ENCODE measurements around the gene MLLT6.
A peak's percentile ranks its signal among the peaks of the same experiment; 100 is the strongest.

MLLT6 gene

DNA sequence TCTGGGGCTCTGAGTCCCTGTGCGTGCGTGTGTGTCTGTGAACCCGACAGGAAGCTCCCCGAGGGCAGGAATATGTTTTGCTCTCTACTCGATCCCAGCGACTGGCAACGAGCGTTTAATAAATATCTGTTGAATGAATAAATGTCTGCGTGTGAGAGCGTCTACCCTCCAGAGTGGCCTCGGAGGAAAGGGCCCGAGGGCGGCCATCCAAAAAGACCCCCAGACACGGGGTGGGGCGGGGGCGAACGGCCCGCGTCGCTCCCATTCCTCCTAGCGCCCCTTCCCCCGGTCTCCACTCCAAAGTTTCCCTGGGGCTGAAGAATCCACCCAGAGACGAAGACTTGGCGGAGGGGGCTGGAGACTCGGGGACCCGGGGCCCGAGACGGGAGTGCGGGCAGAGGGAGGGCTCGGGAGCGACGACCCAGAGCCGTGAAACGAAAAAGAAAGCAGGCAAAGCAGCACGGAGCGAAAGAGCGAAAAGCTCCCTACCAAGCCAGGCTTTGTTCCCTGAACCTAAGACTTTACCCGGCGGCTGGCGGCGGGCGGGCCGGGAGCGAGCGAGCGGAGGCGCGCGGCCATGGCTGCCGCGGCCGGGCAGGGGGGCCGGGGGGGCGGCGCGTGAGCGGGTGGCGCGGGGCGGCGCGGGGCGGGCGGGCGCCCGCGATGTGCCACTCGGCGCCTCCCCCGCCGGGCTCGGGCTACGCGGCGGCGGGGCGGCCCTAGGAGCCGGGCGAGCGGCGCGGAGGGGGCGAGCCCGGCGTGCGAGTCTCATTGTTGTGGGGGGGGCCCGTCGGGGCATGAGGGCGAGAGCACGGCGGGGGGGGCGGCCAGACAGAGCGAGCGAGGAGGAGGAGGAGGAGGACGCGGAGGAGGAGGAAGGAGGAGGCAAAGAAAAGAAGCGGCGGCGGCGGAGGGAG is at the start of gene MLLT6:
TSS of gene MLLT6 (plus strand) at position 668 of the 917 bp plus-strand sequence. CDS start 360 bp downstream, outside the sequence.
- TF ChIP-seq NFRKB (IDR thresholded peaks at IDR 0.05) (no peak), FOXK2 (IDR thresholded peaks at IDR 0.05) (no peak), L3MBTL2 (conservative IDR thresholded peaks at IDR 0.05) (no peak), ELF4 (IDR thresholded peaks at IDR 0.05) (no peak), ARNT (IDR thresholded peaks at IDR 0.05) (no peak), SUZ12 (IDR thresholded peaks at IDR 0.05) (no peak), HDGF (IDR thresholded peaks at IDR 0.05; ENCODE audit: borderline replicate concordance) (no peak), FOXA1 (IDR thresholded peaks at IDR 0.05) (no peak), ZNF384 (IDR thresholded peaks at IDR 0.05) (no peak), LEF1 (IDR thresholded peaks at IDR 0.05; ENCODE audit: borderline replicate concordance) (no peak)
- TF ChIP-seq, protein P1, sequence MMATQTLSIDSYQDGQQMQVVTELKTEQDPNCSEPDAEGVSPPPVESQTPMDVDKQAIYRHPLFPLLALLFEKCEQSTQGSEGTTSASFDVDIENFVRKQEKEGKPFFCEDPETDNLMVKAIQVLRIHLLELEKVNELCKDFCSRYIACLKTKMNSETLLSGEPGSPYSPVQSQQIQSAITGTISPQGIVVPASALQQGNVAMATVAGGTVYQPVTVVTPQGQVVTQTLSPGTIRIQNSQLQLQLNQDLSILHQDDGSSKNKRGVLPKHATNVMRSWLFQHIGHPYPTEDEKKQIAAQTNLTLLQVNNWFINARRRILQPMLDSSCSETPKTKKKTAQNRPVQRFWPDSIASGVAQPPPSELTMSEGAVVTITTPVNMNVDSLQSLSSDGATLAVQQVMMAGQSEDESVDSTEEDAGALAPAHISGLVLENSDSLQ (IDR thresholded peaks at IDR 0.05), result no peak
- CTCF ChIA-PET, result interaction anchor here (0.6 to 1.1 kb wide), 2 partner anchors 28 to 40 kb away, joined by 3 read pairs; no protein-coding TSS in a partner anchor
- DNase-seq (ENCODE audit: extremely low spot score), result peak; percentile 69
- POLR2A ChIA-PET, result interaction anchor here (0.7 to 2.8 kb wide), 18 partner anchors 9 to 165 kb away, joined by 3 to 12 read pairs (median 5); partner anchors contain the start of genes EPOP, LASP1, PSMB3 and RPL23

DNA sequence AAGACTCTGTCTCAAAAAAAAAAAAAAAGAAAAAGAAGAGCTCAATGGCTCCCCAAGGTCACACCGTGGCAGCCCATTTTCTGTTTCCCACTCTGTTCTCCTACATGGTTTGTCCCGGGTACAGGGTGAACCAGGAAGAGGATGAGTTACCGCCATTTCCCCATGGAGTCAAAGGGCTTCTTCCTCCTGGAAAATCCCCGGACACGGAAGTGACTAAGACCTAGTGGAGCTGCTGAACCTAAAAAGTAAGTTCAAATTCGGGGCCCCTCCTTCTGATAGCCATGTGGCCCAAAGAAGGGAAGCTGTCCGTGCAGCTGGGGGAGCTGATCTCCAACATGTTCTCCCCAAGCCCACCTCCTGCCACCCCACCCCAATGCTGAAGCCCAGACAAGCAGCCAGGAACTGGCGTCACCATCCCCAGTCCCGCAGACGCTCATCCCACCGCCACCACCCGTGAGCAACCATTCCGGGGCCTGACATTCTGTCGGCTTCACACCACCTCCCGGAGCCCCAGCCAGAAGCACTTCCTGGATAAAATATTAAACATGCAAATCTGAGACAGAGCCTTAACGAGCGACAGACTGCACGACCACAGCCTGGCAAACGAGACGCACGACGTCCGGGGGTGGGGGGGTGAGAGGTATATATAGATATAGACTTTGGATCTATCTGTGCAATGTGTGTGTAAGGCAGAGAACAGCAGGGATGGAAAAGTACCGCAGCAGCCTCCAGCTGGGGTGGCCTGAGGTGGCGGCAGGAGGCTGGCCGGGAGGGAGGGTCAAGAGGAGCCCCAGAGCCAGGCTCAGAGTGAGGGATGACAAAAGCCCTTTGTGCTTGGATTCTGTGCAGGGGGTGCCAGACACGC is 47.9 kb upstream of the MLLT6 start:
- no peak for TF ChIP-seq HDGF (IDR thresholded peaks at IDR 0.05; ENCODE audit: borderline replicate concordance)
- TF ChIP-seq FOXM1 (IDR thresholded peaks at IDR 0.05; ENCODE audit: borderline replicate concordance), result no peak
- TF ChIP-seq SP1 (IDR thresholded peaks at IDR 0.05), result no peak
- TF ChIP-seq ARNT (IDR thresholded peaks at IDR 0.05), result no peak
- no peak for DNase-seq (ENCODE audit: extremely low spot score)
- CTCF ChIA-PET, result no interaction called here
- POLR2A ChIA-PET, result no interaction called here

DNA sequence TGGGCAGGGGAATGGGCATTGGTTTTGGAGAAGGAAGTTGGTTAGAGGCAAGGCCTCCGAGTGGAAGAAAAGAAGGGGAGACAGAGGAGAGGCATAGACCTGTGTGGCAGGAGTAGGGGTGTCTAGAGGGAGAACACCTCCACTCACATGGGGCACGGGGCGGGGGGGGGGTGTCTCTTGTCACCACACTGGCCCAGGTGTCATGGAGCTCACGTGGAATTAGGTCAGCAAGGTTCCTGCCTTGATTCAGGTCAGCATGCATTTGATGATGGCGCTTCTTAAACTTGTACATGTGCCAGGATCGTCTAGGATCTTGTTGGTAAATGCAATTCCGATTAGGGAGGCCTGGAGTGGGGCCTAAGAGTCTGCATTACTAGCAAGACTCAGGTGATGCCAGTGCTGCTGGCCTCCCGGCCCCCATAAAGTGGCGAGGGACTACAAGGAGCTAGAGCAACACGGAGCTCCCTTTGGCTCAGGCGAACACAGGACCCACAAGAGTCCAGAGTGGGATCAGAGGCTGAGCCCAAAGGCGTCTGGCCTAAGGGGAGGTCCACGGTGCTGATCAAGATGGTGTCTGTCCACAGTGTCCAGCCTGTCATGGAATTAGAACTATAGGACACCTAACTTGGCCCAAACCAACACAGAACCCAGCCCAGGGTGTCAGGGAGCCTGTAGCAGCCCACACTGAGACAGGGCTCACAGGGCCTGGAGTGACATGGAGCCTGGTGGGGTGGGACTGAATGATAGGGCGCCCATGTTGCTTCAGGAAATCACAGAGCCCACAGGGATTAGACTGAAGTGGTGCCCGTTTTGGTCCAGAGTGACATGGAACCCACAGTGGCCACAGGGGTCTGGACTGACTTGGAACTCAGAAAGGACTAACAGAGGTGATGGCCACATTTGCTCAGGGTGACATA is 47.0 kb upstream of the MLLT6 start:
- TF ChIP-seq ZNF384 (IDR thresholded peaks at IDR 0.05), result no peak
- no peak for TF ChIP-seq FOXM1 (IDR thresholded peaks at IDR 0.05; ENCODE audit: borderline replicate concordance)
- TF ChIP-seq LEF1 (IDR thresholded peaks at IDR 0.05; ENCODE audit: borderline replicate concordance), result no peak
- TF ChIP-seq, protein P1 (IDR thresholded peaks at IDR 0.05), result no peak
- TF ChIP-seq FOXA1 (IDR thresholded peaks at IDR 0.05), result no peak
- no peak for TF ChIP-seq CTBP1 (IDR thresholded peaks at IDR 0.05; ENCODE audit: borderline replicate concordance)
- no peak for TF ChIP-seq ARNT (IDR thresholded peaks at IDR 0.05)
- TF ChIP-seq HDGF (IDR thresholded peaks at IDR 0.05; ENCODE audit: borderline replicate concordance), result no peak
- no peak for TF ChIP-seq TARDBP (IDR thresholded peaks at IDR 0.05)
- no peak for TF ChIP-seq NFRKB (IDR thresholded peaks at IDR 0.05)
- no peak for TF ChIP-seq FOXK2 (IDR thresholded peaks at IDR 0.05)
- TF ChIP-seq SP1 (IDR thresholded peaks at IDR 0.05), result no peak
- no peak for TF ChIP-seq SUZ12 (IDR thresholded peaks at IDR 0.05)
- no peak for TF ChIP-seq L3MBTL2 (conservative IDR thresholded peaks at IDR 0.05)
- no peak for TF ChIP-seq BHLHE40 (IDR thresholded peaks at IDR 0.05; ENCODE audit: borderline replicate concordance)
- TF ChIP-seq ELF4 (IDR thresholded peaks at IDR 0.05), result no peak
- POLR2A ChIA-PET, result no interaction called here
- CTCF ChIA-PET, result no interaction called here
- no peak for DNase-seq (ENCODE audit: extremely low spot score)

DNA sequence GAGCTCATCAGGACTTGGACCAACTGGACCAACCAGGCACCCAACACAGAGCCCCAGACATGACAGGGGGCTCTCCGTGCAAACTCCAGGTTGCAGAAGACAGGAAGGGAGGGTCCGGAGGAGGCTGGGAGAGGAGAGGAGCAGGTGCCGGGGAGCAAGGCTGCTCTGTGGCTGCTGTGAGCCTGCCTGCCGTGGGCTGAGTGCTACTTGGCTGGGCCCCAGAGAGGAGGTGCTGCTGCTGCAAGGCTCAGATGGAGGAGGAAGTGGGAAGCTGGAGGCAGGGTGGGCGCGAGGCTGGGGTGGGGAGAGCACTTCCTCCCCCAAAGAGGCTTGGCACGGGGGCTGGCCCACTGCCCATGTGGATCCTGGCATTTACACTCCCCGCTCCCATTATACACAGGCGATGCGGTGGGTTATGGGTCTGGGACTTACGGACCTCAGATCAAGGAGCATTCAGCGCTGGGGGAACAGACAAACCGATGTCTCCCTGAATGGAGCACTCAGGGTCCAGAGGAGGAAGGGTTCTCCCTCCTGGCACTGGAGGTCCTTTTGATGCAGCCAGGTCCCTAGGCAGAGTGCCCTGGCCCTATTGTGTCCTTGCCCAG is 46.2 kb upstream of the MLLT6 start:
- no peak for TF ChIP-seq FOXK2 (IDR thresholded peaks at IDR 0.05)
- TF ChIP-seq L3MBTL2 (conservative IDR thresholded peaks at IDR 0.05), result no peak
- no peak for TF ChIP-seq FOXA1 (IDR thresholded peaks at IDR 0.05)
- no peak for TF ChIP-seq ARNT (IDR thresholded peaks at IDR 0.05)
- no peak for TF ChIP-seq SUZ12 (IDR thresholded peaks at IDR 0.05)
- TF ChIP-seq ELF4 (IDR thresholded peaks at IDR 0.05), result no peak
- TF ChIP-seq LEF1 (IDR thresholded peaks at IDR 0.05; ENCODE audit: borderline replicate concordance), result no peak
- no peak for TF ChIP-seq HDGF (IDR thresholded peaks at IDR 0.05; ENCODE audit: borderline replicate concordance)
- TF ChIP-seq CTBP1 (IDR thresholded peaks at IDR 0.05; ENCODE audit: borderline replicate concordance), result no peak
- TF ChIP-seq FOXM1 (IDR thresholded peaks at IDR 0.05; ENCODE audit: borderline replicate concordance), result no peak
- no peak for TF ChIP-seq SP1 (IDR thresholded peaks at IDR 0.05)
- TF ChIP-seq BHLHE40 (IDR thresholded peaks at IDR 0.05; ENCODE audit: borderline replicate concordance), result no peak
- no peak for TF ChIP-seq ZNF384 (IDR thresholded peaks at IDR 0.05)
- no peak for TF ChIP-seq TARDBP (IDR thresholded peaks at IDR 0.05)
- TF ChIP-seq, protein P1 (IDR thresholded peaks at IDR 0.05), result no peak
- no peak for DNase-seq (ENCODE audit: extremely low spot score)
- ChIA-PET CTCF (interaction anchor here (0.6 kb wide), 1 partner anchor 460 kb away, joined by 5 read pairs; no protein-coding TSS in a partner anchor), POLR2A (no interaction called here)

Measured in HEK293T (cell line).